ENCODE measurements around the gene OR5K4. TPM values are rescaled to one million over a fixed set of nuclear protein-coding genes. Genes with fewer than 3 reads are reported as not detected.

The OR5K4 gene
- total and polyA plus RNA-seq, 2 of the 8 experiments (the other 6 are each of a cell fraction or from before 2014, with no cell fraction given) = not detected

DNA sequence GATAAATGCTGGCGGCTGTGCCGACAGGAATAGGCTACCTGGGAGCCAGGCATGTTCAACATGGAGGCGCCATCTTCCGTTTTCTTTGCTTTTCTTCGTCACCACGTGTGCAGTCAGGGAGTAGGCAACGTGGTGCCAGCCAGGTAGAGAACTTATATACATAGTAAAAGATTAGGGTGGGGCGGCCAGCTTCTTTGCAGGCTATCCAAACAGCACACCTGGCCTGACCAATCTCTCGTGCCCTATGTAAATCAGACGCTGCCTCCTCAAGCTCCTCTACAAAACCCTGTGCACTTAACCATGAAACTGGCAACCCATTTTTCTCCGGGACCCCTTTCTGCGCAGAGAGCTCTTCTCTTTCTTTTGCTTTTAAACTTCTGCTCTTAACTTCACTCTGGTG lies 28.6 kb upstream of the OR5K4 start (continued):
- TF ChIP-seq CBX5 (IDR thresholded peaks at IDR 0.05; ENCODE audit: low read depth, low read length) (no peak), YY1 (IDR thresholded peaks at IDR 0.05; ENCODE audit: low read depth, low read length) (peak; percentile 80), EZH2 (IDR thresholded peaks at IDR 0.05; ENCODE audit: low read depth, low read length, severe bottlenecking) (no peak)
- TF ChIP-seq, protein P1, sequence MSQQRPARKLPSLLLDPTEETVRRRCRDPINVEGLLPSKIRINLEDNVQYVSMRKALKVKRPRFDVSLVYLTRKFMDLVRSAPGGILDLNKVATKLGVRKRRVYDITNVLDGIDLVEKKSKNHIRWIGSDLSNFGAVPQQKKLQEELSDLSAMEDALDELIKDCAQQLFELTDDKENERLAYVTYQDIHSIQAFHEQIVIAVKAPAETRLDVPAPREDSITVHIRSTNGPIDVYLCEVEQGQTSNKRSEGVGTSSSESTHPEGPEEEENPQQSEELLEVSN (IDR thresholded peaks at IDR 0.05) = peak; percentile 62

All from H1 (cell line).